ENCODE results near the gene OR8H1.

Gene OR8H1, protein sequence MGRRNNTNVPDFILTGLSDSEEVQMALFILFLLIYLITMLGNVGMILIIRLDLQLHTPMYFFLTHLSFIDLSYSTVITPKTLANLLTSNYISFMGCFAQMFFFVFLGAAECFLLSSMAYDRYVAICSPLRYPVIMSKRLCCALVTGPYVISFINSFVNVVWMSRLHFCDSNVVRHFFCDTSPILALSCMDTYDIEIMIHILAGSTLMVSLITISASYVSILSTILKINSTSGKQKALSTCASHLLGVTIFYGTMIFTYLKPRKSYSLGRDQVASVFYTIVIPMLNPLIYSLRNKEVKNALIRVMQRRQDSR

DNA sequence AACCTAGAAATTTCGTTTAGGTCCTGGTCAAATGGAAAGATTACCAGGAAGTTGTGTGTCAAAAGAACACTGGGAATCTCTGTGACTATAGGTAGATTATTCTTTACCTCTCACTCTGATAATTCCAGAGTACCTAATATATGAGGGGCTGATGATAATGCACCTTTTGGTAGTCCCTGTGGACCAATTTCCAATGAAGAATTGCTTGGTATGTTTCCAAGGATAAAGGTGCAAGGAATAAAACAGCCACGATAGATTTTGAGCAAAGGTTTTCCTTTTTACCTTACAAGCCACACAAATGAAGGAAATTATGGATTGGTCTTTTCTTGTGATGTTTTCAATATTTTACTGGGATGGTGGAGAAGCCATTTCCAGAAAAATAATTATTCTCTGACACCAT, at the start of gene OR8H1:
OR8H1 (minus strand) TSS at position 101 of the 400 bp plus-strand sequence. CDS start 1,192 bp downstream, outside the sequence.
- DNase-seq = no peak

DNA sequence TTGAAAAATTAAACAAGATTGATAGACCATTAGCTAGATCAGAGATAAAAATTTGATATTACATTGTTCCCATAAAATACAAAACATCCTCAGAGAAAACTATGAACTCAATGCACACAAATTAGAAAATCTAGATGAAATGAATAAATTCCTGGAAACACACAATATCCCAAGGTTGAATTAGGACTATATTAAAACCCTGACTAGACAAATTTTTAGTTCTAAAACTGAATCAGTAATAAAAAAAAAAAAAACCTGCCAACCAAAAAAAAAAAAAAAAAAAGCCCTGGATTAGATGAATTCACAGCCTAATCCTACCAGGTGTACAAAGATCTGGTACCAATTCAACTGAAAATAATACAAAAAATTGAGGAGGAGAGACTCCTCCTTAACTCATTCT, 48.2 kb upstream of the OR8H1 start:
- no peak for DNase-seq

DNA sequence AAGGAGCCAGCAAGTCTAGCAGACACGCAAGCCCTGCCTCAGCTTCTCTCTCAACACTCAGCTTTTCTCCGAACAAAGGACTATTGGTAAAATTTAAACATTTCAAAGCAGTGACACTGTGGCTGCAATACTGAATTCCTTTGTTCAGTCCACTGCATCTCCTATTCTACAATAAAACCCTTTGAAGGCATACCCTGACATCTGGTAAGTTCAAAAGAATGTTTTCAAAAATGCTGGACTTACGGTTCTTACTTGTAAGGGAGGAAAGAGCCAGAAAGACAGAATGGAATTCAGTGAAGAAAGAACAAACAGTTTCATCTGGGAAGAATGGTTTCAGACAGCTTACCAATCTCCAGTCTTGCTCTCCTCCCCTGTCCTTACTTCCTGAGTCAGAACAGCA, 41.1 kb upstream of the OR8H1 start:
- no peak for DNase-seq

DNA sequence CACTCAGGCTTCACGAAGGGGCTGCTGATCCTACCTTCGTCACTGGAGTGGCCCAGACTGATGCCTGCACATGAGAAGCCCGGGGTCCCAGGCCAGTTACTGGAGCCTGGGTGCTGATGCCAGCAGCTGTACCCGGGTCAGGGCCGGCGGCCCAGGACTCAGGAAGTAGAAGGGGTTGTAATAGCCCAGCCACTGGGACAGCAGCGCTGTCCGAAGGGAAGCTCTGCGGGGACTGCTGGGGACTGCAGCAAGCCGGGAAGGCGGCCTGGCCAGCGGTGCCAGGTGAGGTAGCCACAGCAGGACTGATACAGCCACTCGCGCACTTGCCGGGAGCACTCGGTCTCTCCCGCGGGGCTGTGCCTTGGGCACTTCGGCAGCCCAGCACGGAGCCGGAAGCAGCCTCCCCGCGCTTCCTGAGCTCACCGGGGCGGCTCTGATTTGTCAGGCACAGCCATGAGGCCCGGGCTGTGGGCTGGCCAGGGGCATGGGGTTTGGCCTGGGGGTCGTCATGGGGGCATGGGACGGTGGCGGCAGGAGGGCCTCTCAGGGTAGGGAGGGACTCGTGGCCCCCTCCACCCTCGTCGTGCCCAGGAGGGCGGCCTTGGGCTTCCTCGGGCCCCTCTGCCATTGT, 39.9 kb upstream of the OR8H1 start:
- DNase-seq = no peak

DNA sequence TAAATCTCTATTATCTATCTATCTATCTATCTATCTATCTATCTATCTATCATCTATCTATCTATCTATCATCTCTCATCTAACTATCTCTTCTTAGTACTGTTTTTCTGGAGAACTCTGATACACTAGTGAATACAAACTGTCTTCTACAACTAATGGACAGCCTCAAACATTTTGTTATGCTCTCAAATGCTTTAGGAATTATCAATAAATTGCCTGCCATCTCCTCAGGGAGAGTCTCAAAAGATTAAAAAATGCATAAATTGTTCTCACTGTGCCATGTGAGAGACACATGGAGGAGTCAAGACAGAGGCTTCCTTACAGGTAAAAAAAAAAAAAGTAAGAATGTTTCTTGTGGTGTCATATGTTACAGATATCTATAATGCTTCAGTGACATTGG, 22.8 kb upstream of the OR8H1 start, which contains the start of gene OR8K3:
OR8K3 (plus strand) TSS at position 301 of the 400 bp plus-strand sequence. CDS start 3,163 bp downstream, outside the sequence.
- DNase-seq = no peak

DNA sequence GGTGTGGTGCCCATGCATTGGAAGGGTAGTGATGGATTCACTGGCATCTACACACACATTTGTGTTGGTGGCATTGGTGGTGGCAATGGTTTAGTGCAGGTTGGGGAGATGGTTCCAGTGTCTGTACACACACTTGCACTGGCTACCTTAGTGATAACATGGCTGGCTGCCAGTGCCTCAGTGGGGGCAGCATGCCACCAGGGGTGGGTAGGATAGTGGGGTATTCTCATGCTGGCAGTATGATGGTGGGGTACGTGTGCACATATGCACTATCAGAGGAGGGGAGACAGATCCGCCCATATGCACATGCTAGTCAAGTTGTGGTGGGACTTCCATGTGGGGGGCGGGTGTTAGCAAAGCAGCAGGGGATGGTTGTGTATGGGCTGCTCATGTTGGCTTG, 15.8 kb upstream of the OR8H1 start:
- no peak for DNase-seq

DNA sequence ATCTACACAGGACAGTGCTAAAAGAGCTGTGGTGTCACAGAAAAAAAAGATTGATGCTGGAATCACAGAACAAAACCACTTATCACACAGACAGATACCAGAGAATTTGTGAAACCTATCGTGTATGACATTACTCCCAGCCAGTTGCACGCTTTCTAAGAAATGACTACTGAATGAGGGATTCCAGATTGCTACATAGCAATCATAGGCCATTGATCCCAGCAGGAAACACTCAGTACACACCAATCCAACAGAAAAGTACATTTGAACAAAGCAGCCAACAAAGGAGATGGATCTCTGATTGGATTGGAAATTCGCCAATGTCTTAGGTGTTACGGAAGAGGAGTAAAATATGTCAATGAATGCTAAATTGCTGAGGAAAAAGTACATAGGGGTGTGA, 4.8 kb upstream of the OR8H1 start:
- DNase-seq = no peak

DNA sequence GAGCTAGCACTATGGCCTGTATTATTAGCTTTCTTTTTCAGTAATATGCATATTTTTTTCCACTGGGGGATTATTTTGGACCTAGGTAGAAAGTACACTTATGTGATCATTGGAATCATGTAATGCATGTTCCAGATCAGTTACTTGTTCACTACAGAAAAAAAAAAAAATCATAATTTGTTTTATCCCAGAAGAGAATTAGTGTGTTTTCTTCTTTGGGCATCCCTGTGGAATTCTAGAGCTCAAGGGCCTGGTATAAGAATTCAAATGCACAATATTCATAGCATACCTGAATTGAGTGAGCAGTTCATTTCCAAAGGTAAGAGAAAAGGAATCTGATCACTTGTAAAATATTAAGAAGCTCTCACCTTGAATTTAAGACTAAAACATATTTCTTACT, 18.2 kb downstream of the OR8H1 start, which contains the start of gene OR5T1:
OR5T1 (plus strand) TSS at position 301 of the 400 bp plus-strand sequence. CDS start 1,485 bp downstream, outside the sequence.
- no peak for DNase-seq

DNA sequence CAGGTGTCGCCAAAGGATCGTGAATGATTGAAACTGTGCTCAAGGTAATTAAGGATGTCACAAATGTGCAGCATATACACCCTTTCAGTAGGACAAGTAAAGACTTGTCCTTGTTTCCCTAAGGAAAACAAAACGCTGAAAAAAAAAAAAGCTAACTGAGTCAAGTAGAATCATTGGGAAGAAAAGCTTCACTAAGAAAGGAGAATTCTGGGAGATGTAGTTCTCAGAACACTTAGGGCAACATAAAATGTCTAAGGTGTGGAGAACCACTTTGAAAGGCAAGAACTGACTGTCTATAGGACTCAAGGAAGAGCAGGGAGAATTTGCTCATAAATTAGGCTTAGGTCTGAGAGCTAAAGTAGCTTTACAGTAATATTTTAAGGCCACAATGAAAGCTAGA, 21.0 kb downstream of the OR8H1 start:
- DNase-seq = no peak

DNA sequence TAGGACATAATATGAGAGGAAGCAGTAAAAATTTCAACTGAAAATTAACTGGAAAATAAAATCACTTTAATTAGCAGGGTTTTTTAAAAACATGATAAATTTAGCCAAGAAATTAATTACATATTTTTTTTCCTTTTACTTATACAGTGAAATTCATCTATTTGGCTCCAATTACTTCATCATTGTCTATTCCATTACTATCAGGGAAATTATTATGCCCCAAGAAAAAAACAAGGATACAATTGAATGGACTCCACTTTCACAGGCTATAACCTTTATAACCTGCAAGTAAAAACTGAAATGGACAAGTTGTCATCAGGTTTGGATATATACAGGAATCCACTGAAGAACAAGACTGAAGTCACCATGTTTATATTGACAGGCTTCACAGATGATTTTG, 40.1 kb downstream of the OR8H1 start, which contains the start of gene OR5T3:
OR5T3 (plus strand) TSS at position 301 of the 400 bp plus-strand sequence; CDS start at position 301, 0 bp downstream.
- DNase-seq = no peak

Measured in GDM1 (cell line).